22Rv1 (cell line): Measurements from ENCODE around the gene OAT.

ENCODE experiments used
- ZFX ChIP-seq: fragments of 450-650 bp; IDR thresholded peaks from 2 replicates; pipeline ENCODE4 v1.6.1; 2017; ENCODE audit warnings: antibody characterized with exemption, borderline replicate concordance
- TF ChIP-seq, protein P1 (sequence below): fragments of 450-650 bp; IDR thresholded peaks from 2 replicates; pipeline ENCODE4 v1.5.1; 2017; ENCODE audit warnings: mild to moderate bottlenecking

DNA sequence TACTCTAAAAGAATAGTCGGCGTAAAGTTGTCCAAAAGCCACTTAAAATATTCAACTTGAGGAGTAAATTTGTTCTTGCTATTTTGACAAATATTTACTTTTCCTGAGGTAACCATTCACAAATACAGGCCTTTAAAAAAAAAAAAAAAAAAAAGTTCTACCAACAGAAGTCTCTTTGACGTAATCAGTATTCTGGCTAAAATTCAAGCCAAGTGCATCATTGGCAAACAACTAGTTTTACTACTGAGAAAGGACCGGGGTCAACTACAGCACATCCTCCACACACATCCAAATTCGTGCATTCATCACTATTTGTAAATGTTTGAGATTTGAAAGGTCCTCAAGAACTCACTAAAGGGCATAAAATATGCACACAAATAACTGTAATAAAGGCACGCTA, 2.0 kb downstream of the OAT start:
- TF ChIP-seq, protein P1, sequence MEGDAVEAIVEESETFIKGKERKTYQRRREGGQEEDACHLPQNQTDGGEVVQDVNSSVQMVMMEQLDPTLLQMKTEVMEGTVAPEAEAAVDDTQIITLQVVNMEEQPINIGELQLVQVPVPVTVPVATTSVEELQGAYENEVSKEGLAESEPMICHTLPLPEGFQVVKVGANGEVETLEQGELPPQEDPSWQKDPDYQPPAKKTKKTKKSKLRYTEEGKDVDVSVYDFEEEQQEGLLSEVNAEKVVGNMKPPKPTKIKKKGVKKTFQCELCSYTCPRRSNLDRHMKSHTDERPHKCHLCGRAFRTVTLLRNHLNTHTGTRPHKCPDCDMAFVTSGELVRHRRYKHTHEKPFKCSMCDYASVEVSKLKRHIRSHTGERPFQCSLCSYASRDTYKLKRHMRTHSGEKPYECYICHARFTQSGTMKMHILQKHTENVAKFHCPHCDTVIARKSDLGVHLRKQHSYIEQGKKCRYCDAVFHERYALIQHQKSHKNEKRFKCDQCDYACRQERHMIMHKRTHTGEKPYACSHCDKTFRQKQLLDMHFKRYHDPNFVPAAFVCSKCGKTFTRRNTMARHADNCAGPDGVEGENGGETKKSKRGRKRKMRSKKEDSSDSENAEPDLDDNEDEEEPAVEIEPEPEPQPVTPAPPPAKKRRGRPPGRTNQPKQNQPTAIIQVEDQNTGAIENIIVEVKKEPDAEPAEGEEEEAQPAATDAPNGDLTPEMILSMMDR: no peak
- no peak for TF ChIP-seq ZFX
